ENCODE data around the gene MAJIN.

GRCh38 chr11:64916040-64916774 lies 55.7 kb downstream of the MAJIN start:
- TF ChIP-seq, protein P1, sequence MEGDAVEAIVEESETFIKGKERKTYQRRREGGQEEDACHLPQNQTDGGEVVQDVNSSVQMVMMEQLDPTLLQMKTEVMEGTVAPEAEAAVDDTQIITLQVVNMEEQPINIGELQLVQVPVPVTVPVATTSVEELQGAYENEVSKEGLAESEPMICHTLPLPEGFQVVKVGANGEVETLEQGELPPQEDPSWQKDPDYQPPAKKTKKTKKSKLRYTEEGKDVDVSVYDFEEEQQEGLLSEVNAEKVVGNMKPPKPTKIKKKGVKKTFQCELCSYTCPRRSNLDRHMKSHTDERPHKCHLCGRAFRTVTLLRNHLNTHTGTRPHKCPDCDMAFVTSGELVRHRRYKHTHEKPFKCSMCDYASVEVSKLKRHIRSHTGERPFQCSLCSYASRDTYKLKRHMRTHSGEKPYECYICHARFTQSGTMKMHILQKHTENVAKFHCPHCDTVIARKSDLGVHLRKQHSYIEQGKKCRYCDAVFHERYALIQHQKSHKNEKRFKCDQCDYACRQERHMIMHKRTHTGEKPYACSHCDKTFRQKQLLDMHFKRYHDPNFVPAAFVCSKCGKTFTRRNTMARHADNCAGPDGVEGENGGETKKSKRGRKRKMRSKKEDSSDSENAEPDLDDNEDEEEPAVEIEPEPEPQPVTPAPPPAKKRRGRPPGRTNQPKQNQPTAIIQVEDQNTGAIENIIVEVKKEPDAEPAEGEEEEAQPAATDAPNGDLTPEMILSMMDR (IDR thresholded peaks at IDR 0.05) = no peak
- TF ChIP-seq POLR2A (IDR thresholded peaks at IDR 0.05) = no peak

All from heart left ventricle (tissue), 13 donors.